ENCODE measurements around the gene DSCAML1.

DSCAML1 gene

GRCh38 chr11:117607449-117607848 lies 189.6 kb downstream of the DSCAML1 start:
- no peak for DNase-seq (ENCODE audit: low spot score)

GRCh38 chr11:117606790-117607189 lies 190.2 kb downstream of the DSCAML1 start:
- no peak for DNase-seq (ENCODE audit: low spot score)

DNA sequence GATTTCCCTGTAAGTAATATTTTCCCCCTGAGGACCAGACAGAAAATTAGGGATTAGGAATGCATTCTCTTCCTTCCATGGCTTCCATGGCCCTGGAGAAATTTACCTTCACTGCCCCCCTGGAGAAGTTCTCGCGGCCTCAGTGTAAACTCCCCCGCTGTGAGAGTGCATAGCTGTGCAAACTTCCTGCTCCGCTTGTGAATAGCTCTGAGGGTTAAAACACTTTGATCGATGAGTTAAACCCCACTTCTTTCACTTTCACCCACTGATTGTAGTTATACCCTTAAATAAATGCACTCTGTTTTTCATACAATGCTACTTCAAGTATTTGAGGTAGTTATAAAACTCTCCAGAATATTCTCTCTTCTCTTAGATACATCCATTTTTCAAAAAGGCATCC lies 190.8 kb downstream of the DSCAML1 start:
- no peak for DNase-seq (ENCODE audit: low spot score)

- DNase-seq (ENCODE audit: low spot score), result no peak
These were observed 191.7 kb downstream of the DSCAML1 start for GRCh38 chr11:117605331-117605730.

DNA sequence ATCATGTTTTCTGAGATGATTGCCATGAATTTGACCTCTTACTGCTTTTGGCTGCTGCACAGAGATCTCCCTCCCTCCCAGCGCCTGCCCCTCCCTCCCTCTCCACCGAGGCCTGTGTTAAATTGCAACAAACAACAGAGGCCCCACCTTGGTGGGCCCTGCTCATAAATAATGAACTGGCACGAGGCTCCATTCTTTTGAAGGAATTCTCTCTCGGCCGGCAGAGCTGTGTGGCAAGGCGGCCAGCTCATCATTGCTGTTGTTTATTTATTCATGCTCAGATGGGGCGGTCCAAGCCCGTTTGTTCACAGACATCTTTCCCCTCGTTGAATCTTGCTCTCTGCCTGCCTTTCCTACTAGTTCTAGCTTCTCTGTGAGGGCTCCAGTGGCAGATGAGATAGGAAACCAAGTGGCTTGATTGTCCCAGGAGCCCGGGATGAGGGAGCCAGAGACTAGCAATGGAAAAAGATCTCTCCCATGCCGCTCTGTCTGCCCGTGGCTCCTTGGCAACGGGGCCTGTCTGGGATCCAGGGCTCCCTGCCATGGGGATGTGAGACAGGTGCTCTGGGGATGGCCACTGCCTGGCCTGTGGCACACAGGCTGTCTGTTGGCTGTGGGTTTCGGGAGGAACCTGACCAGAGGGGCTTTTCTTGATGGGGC lies 192.6 kb downstream of the DSCAML1 start:
- peak; percentile 81 for DNase-seq (ENCODE audit: low spot score)

DNA sequence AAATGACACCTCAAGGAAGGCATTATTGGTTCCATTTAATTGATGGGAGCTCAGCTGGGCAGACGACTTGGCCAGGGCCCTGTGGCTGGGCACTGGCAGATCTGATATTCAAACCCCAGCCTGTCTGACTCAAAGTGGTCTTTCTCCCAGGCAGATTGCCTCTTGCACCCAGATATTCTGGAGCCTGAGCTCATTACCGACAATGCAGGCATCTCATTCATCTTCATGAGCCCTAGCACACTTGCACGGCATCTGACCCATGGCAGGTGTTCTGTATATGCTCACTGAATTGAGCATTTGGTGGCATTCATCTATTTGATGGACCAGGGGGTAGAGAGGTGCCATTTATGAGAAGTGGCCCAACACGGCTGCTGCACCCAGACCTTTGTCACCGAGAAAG lies 193.1 kb downstream of the DSCAML1 start:
- DNase-seq (ENCODE audit: low spot score), result no peak

DNA sequence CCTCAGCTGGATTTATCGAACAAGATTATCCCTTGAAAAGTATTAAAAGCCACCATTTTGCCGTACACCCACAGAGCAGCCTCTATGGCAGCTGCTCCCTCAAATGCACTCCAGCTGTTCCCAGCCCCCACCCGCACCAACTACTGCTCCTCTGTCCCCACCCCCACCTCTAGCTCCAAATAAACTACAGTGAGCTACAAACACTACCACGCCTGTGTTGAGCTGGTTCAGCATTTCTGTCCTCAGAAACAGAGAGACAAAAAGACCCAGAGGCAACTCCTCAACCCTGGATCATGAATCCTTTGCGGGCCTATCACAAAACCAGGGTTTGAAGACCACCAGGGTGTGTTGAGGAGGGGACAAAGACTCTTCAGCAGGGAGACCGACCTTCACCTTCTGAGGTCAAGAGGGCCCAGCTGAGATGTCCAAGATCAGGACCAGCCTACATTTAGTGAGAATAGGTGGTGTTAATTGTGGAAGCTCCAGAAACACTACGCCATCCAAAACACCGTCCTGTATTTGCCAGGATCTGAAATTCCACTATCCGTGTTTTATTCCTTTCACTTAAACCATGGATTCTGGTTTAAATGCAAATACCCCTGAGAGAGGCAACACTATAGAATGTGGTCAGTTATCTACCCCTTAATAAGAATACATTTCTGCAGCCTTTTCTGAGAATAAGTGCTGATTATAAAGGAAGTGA lies 195.9 kb downstream of the DSCAML1 start:
- DNase-seq (ENCODE audit: low spot score), result peak; percentile 64

- peak; percentile 98 for DNase-seq (ENCODE audit: low spot score)
These were observed 196.7 kb downstream of the DSCAML1 start for GRCh38 chr11:117600234-117600783.

- no peak for DNase-seq (ENCODE audit: low spot score)
These were observed 199.9 kb downstream of the DSCAML1 start for GRCh38 chr11:117597071-117597470.

GRCh38 chr11:117595440-117595839 lies 201.6 kb downstream of the DSCAML1 start:
- no peak for DNase-seq (ENCODE audit: low spot score)

- no peak for DNase-seq (ENCODE audit: low spot score)
These were observed 202.3 kb downstream of the DSCAML1 start for GRCh38 chr11:117594721-117595120.

- DNase-seq (ENCODE audit: low spot score), result no peak
These were observed 204.0 kb downstream of the DSCAML1 start for GRCh38 chr11:117593065-117593464.

- DNase-seq (ENCODE audit: low spot score), result peak; percentile 90
These were observed 205.5 kb downstream of the DSCAML1 start for GRCh38 chr11:117591316-117592039.

- DNase-seq (ENCODE audit: low spot score), result no peak
These were observed 208.0 kb downstream of the DSCAML1 start for GRCh38 chr11:117589063-117589462.

DNA sequence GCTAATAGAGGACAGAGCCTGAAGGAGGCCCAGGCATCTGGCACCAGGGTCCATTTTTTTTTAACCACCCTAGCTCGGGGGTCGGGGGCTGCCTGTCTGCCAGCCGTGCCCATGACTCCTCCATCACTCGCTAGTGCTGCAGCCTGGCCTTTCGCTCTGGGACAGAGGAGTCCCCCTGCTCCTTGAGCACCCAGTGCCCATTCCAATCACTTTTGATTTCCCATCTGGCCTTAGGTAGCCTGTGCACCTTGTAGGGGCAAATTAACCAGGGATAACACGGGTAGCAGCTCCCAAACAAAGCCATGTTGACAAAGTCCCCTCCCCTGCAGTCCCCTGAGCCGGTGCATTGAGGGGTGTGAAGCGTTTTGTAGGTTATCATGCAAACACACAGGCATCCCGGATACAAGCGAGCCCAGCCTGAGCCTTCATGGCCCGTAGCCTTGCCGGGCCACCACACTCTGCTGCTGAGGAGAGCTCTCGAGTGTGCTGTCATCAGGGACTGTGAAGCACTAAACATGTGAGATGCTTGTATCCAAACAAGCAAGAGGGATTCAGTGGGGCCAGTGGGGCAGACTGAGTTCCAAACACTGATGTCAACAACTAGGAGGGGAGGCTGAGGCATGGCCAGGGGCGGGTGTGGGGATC lies 208.7 kb downstream of the DSCAML1 start:
- no peak for DNase-seq (ENCODE audit: low spot score)

DNA sequence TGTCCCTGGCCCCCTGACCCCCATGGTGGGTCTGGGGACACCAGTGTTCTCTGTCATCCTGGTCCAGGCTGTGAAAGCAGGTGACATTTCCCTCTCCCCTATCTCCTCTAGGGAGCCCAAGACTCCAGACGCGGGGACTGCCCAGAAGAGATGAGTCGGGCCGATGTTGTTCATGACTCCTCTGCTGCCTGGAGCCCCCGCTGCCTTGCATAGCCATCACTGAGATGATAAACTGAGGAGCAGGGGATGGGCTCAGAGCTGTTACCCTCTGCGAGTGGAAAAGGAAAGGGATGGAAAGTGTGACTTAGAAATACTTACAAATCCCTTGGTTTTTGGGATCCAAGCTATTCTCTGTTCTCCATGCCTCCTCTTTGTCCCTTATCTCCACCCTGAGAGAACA lies 209.6 kb downstream of the DSCAML1 start:
- DNase-seq (ENCODE audit: low spot score), result no peak

GRCh38 chr11:117586392-117586791 lies 210.6 kb downstream of the DSCAML1 start:
- no peak for DNase-seq (ENCODE audit: low spot score)

- no peak for DNase-seq (ENCODE audit: low spot score)
These were observed 211.4 kb downstream of the DSCAML1 start for GRCh38 chr11:117585631-117586030.

- no peak for DNase-seq (ENCODE audit: low spot score)
These were observed 212.8 kb downstream of the DSCAML1 start for GRCh38 chr11:117584056-117584830.

DNA sequence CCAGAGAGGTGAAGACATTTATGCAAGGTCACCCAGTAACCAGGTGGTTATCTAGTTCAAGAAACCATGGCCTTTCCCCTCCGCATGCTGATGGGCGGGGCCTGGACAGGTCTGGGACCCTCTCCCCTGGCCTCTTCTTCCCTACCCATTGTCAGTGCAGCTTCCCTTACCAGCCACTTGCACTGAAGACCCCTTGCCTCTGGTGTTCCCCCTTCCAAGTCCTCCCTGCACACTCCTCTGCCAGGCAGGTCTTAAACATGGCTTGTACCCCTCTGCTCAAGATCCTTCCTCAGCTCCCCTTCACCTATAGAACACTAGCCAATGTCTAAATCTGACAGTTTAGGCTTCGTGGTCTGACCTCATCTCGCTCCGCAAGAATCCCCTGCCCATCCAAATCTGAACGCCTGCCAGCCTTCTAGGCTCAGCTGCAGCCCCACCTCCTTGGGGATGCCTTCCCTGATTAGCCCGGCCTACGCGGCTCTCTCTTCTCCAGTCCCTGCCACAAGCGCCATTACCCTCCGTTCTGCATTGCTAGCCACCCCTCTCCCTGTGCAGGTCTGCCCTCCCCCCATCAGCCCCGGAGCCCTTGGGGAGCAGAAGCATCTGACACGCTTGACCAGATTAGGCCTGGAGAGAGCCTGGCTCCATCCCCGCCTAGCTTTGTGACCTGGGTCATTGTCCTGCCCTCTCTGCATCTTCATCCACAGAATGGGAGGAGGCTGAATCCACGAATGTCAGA lies 213.8 kb downstream of the DSCAML1 start:
- peak; percentile 60 for DNase-seq (ENCODE audit: low spot score)

- no peak for DNase-seq (ENCODE audit: low spot score)
These were observed 214.6 kb downstream of the DSCAML1 start for GRCh38 chr11:117582433-117582832.
